ENCODE measurements around the gene MEGF11. TPM values are rescaled to one million over a fixed set of nuclear protein-coding genes. Genes with fewer than 3 reads are reported as not detected.

MEGF11 gene
- polyA plus RNA-seq, 1 of the 3 experiments (the other 2 are of a cell fraction), result not detected

DNA sequence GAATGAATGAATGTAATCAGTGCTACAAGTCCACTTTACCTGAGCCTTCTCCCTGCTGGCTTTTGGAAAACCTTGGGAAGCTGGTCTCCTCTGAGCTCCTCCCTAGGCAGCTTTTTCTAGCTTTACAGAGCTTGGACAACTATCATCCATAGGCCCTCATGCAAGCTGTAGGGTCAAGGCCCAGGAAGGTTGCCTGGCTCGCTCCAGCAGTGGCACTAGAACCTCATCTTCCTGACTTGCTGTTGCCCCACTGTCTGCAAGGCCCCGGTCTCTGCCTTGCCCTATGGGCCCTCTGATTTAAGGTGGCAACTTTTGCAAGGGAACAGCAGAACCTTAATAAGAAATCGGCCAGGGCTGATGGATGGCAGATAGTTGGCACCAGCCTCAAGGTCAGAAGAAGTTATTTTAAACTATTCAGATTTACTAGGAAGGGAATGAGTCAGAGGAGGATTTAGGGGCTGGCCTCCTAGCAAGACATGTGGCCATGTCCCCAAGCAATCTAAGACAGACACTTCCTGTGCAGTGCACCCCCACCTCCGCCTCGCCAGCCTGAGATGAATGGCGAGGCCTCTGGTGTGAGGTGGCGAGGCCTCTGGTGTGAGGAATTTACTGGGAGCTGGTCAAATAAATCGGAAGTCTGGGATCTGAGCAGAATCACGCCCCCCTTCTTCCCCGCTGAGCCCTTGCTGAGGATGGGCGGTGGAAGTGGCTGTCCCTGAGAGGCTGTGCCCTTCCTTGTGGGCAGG, 180.8 kb downstream of the MEGF11 start (continued):
- no peak for TF ChIP-seq SMC3 (IDR thresholded peaks at IDR 0.05; ENCODE audit: low read depth, low read length)
- TF ChIP-seq, protein P1, sequence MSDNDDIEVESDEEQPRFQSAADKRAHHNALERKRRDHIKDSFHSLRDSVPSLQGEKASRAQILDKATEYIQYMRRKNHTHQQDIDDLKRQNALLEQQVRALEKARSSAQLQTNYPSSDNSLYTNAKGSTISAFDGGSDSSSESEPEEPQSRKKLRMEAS (IDR thresholded peaks at IDR 0.05; ENCODE audit: low read depth), result no peak
- TF ChIP-seq RFX5 (IDR thresholded peaks at IDR 0.05; ENCODE audit: low read length), result no peak

DNA sequence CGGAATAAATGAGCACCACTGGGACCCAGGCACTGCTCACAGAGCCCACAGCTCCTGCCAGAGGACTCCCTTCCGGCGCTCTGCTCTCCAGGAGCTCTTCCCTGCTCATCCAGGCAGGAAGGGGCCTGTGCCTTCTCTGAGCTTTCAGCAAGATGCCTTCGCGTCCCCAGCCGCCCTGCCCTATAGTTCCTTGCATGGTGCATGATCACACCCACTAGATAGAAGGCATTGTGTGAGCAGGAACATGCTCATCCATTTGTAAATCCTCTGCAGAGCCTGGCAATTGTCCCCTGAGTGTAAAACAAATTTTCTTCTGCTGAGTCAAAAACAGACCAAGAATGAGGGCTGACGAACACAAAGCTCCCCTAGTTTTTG, 181.6 kb downstream of the MEGF11 start:
- POLR2A ChIA-PET, result no interaction called here
- H3K27me3 ChIP-seq (ENCODE audit: insufficient read depth), result no peaks in the 10 kb centered on the region

DNA sequence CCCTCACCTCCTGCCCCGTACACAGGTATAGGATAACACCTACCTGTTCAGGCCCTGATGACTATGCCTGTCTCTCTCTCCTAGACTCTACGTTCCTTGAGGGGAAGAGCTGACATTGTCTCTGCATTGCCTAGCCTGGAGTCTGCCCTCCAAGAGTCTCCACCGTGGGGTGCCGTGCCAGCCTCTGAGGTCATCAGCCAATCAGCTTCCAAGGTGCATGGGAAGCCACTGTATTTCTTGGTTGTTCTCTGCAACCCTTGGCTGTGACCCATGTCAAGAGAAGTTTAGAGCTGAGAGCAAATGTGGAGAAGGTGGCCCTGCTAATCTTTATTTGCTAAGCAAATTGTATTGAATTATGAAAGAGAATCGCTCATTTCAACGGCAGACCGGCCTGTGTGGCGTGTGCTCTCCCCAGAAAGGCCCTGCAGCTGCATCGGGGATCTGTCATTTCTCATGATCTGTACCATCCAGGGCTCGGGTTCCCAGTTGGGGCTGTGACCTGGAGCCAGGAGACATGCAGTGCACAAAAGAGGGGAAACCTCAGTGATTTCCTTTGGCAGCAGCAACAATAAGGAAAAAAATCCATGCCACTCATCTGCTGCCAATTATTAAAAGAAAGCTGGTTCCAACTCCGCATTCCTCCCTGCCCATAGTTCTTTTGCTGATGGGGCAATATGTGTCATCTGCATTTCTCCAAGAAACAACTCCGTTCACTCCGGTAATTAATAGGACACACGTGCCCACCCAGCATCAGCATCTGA, 182.2 kb downstream of the MEGF11 start:
- CTCF ChIA-PET, result interaction anchor here (0.6 to 1.1 kb wide), 3 partner anchors 10 to 420 kb away, joined by 3 to 5 read pairs (median 3); no protein-coding TSS in a partner anchor
- H3K79me2 ChIP-seq (ENCODE audit: insufficient read depth), result no peaks in the 10 kb centered on the region
- 63% methylated on average over 14 of the region's 14 CpGs for WGBS (ENCODE audit: low lambda C conversion rate)
- no peaks in the 10 kb centered on the region for H3K9me3 ChIP-seq
- no peaks in the 10 kb centered on the region for H4K20me1 ChIP-seq (ENCODE audit: insufficient read depth)
- H3K4me1 ChIP-seq (ENCODE audit: control insufficient read depth in 1 of 2, insufficient read depth in 2 of 2, low read depth in 1 of 2, low read length in 1 of 2), result peaks cover 0 to 27% of the 10 kb centered on the region in 2 experiments; a peak in 2 of 4 replicates
- H3F3A ChIP-seq (replicated peaks; ENCODE audit: insufficient read depth), result no peaks in the 10 kb centered on the region
- H3K9ac ChIP-seq, result no peak overlapping the region
- no peak overlapping the region for H2AFZ ChIP-seq (ENCODE audit: low read depth)
- H3K27ac ChIP-seq (ENCODE audit: low read depth in 2 of 2, low read length in 1 of 2), result peak overlapping the region in 1 of 2 experiments; percentile 5; a peak in 1 of 4 replicates
- no peak for DNase-seq
- no peaks in the 10 kb centered on the region for H3K9me2 ChIP-seq
- no peaks in the 10 kb centered on the region for H3K36me3 ChIP-seq (replicated peaks in 1 of 2; ENCODE audit: control insufficient read depth in 1 of 2, insufficient read depth in 2 of 2, low read length in 1 of 2)
- H3K4me2 ChIP-seq, result no peak overlapping the region
- POLR2A ChIA-PET, result no interaction called here
- no peaks in the 10 kb centered on the region for H3K27me3 ChIP-seq (ENCODE audit: insufficient read depth)
- H3K4me3 ChIP-seq (ENCODE audit: low read depth in 2 of 2, low read length in 1 of 2), result no peak overlapping the region
- TF ChIP-seq FOSL2 (IDR thresholded peaks at IDR 0.05; ENCODE audit: borderline replicate concordance, low read depth), result no peak

More for the DNA sequence above, 181.6 kb downstream of the MEGF11 start:
- no peak overlapping the region for H3K9ac ChIP-seq
- 62% methylated on average over 2 of the region's 7 CpGs for WGBS (ENCODE audit: low lambda C conversion rate)
- H3K36me3 ChIP-seq (replicated peaks in 1 of 2; ENCODE audit: control insufficient read depth in 1 of 2, insufficient read depth in 2 of 2, low read length in 1 of 2), result no peaks in the 10 kb centered on the region
- H3K4me2 ChIP-seq, result no peak overlapping the region
- H3F3A ChIP-seq (replicated peaks; ENCODE audit: insufficient read depth), result no peaks in the 10 kb centered on the region
- CTCF ChIA-PET, result interaction anchor here (0.6 to 1.4 kb wide), 4 partner anchors 9 to 420 kb away, joined by 3 to 5 read pairs (median 4); no protein-coding TSS in a partner anchor
- no peaks in the 10 kb centered on the region for H3K9me3 ChIP-seq
- H3K4me1 ChIP-seq (ENCODE audit: control insufficient read depth in 1 of 2, insufficient read depth in 2 of 2, low read depth in 1 of 2, low read length in 1 of 2), result peaks cover 0 to 30% of the 10 kb centered on the region in 2 experiments; a peak in 2 of 4 replicates
- peak overlapping the region in 1 of 2 experiments; percentile 34; a peak in 1 of 4 replicates for H3K27ac ChIP-seq (ENCODE audit: low read depth in 2 of 2, low read length in 1 of 2)
- H3K4me3 ChIP-seq (ENCODE audit: low read depth in 2 of 2, low read length in 1 of 2), result no peak overlapping the region
- DNase-seq, result no peak
- no peaks in the 10 kb centered on the region for H4K20me1 ChIP-seq (ENCODE audit: insufficient read depth)
- no peak for TF ChIP-seq EP300 (IDR thresholded peaks at IDR 0.05; ENCODE audit: borderline replicate concordance in 1 of 2, low read depth in 1 of 2, low read length in 1 of 2)
- no peak for TF ChIP-seq YY1 (IDR thresholded peaks at IDR 0.05; ENCODE audit: low read depth)
- TF ChIP-seq, protein P1 (IDR thresholded peaks at IDR 0.05; ENCODE audit: low read depth), result no peak
- TF ChIP-seq IRF3 (IDR thresholded peaks at IDR 0.05; ENCODE audit: low read depth, low read length), result no peak
- no peak for TF ChIP-seq RXRA (IDR thresholded peaks at IDR 0.05; ENCODE audit: borderline replicate concordance, low read depth)
- TF ChIP-seq MXI1 (IDR thresholded peaks at IDR 0.05; ENCODE audit: low read depth, low read length), result no peak
- no peak for TF ChIP-seq GABPA (IDR thresholded peaks at IDR 0.05; ENCODE audit: low read depth)
- H2AFZ ChIP-seq (ENCODE audit: low read depth), result no peak overlapping the region
- no peaks in the 10 kb centered on the region for H3K9me2 ChIP-seq
- H3K79me2 ChIP-seq (ENCODE audit: insufficient read depth), result no peaks in the 10 kb centered on the region
